ENCODE data around the gene DEFB121.
"Not testable (repeated sequence)": the region's sequence is repeated elsewhere in the genome, so short reads cannot be mapped to it uniquely, and the experiment has no call there.

DNA sequence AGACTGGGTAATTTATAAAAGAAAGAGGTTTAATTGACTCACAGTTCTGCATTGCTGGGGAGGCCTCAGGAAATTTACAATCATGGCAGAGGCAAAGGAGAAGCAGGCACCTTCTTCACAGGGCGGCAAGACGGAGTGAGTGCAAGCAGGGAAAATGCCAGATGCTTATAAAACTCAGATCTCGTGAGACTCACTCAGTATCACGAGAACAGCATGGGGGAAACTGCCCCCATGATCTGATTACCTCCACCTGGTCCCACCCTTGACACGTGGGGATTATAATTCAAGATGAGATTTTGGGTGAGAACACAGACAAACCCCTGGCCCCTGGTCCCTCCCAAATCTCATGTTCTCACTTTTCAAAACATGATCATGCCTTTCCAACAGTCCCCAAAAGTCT is 41.7 kb downstream of the DEFB121 start:
- TF ChIP-seq EZH2 (IDR thresholded peaks at IDR 0.05); FOXP2 (optimal IDR thresholded peaks at IDR 0.05; ENCODE audit: control extremely low read depth, extremely low read length, insufficient read depth); POLR2AphosphoS5 (IDR thresholded peaks at IDR 0.05; ENCODE audit: borderline replicate concordance, low read depth, low read length): not testable (repeated sequence)

Data from SK-N-MC (cell line).